ENCODE results near the gene GORAB. TPM values are rescaled to one million over a fixed set of nuclear protein-coding genes. Genes with fewer than 3 reads are reported as not detected.

The GORAB gene
- total RNA-seq, 4 donors from 2014 or later = 13.6 to 29.3 (median 16.7) TPM

GRCh38 chr1:170593173-170594011, 61.4 kb downstream of the GORAB start:
- H3K4me3 ChIP-seq (replicated peaks in 1 of 3) = no peak overlapping the region
- WGBS, 2 donors = 57 to 63% methylated on average over 5 of the region's 5 CpGs
- TF ChIP-seq POLR2A (IDR thresholded peaks at IDR 0.05) (no peak), CTCF (IDR thresholded peaks at IDR 0.05) (no peak)

GRCh38 chr1:170594066-170594626, 62.2 kb downstream of the GORAB start:
- WGBS, 2 donors = 61 to 65% methylated on average over 5 of the region's 5 CpGs
- TF ChIP-seq POLR2A (IDR thresholded peaks at IDR 0.05) (no peak), CTCF (IDR thresholded peaks at IDR 0.05) (no peak)
- H3K36me3 ChIP-seq = no peaks in the 10 kb centered on the region
- no peaks in the 10 kb centered on the region for H3K9me3 ChIP-seq
- peaks cover 21% of the 10 kb centered on the region in 2 donors for H3K4me1 ChIP-seq
- peak overlapping the region in 1 of 3 donors; percentile 46 for H3K27ac ChIP-seq
- no peaks in the 10 kb centered on the region for H3K27me3 ChIP-seq
- H3K4me3 ChIP-seq (replicated peaks in 1 of 3) = no peak overlapping the region
- intact Hi-C loops (cut with DNase I) = no loop called here
- no peak for DNase-seq

More at GRCh38 chr1:170593173-170594011, 61.4 kb downstream of the GORAB start:
- no peak for DNase-seq
- Histone ChIP-seq H3K27ac (peak overlapping the region in 2 of 3 donors; percentile 35 to 46), H3K36me3 (no peaks in the 10 kb centered on the region), H3K27me3 (no peaks in the 10 kb centered on the region), H3K4me1 (peaks cover 21% of the 10 kb centered on the region in 2 donors), H3K9me3 (no peaks in the 10 kb centered on the region)
- intact Hi-C loops (cut with DNase I) = no loop called here

DNA sequence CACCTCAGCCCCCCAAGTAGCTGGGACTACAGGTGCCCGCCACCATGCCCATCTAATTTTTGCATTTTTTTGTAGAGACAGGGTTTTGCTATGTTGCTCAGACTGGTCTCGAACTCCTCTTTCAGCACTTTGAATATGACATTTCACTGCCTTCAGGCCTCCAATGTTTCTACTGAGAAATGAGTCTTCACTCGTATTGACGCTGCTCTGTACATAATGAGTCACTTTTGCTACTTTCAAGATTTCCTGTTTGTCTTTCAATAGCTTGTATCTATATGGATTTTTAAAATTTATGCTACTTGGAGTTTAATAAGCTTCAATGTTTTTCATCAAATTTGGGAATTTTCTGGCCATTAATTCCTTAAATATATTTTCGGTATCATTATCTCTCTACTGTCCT, 64.7 kb downstream of the GORAB start:
- no peak overlapping the region for H3K4me3 ChIP-seq (replicated peaks in 1 of 3)
- no peaks in the 10 kb centered on the region for H3K9me3 ChIP-seq
- TF ChIP-seq CTCF (IDR thresholded peaks at IDR 0.05) (no peak), POLR2A (IDR thresholded peaks at IDR 0.05) (no peak)
- intact Hi-C loops (cut with DNase I) = no loop called here
- H3K36me3 ChIP-seq = no peaks in the 10 kb centered on the region
- WGBS, 2 donors = 90 to 93% methylated on average over 5 of the region's 5 CpGs
- H3K27ac ChIP-seq = no peak overlapping the region
- H3K4me1 ChIP-seq = peaks cover 14 to 21% of the 10 kb centered on the region in 2 donors
- no peak for DNase-seq
- no peaks in the 10 kb centered on the region for H3K27me3 ChIP-seq

GRCh38 chr1:170598618-170599017, 66.7 kb downstream of the GORAB start:
- H3K4me3 ChIP-seq (replicated peaks in 1 of 3) = no peak overlapping the region
- 85 to 86% methylated on average over 1 of the region's 1 CpG for WGBS, 2 donors
- H3K9me3 ChIP-seq = no peaks in the 10 kb centered on the region
- no peaks in the 10 kb centered on the region for H3K36me3 ChIP-seq
- H3K27ac ChIP-seq = no peak overlapping the region
- no peak for TF ChIP-seq POLR2A (IDR thresholded peaks at IDR 0.05)
- no peak for TF ChIP-seq CTCF (IDR thresholded peaks at IDR 0.05)
- H3K27me3 ChIP-seq = no peaks in the 10 kb centered on the region
- intact Hi-C loops (cut with DNase I) = no loop called here
- no peak for DNase-seq
- peaks cover 0 to 3% of the 10 kb centered on the region in 2 donors for H3K4me1 ChIP-seq

DNA sequence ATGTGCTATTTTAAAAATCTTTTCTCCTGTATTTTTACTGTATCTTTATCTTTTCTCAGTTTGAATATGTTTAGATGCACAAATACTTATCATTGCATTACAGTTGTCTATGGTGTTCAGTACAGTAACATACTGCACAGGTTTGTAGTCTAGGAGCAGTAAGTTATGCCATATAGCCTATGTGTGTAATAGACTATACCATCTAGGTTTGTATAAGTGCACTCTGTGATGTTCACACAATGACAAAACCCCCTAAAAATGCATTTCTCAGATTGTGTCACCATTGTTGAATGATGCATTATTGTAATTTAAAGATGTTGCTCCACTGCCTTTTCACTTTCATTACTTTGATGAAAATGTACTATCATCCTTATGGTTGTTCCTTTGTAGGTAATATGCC, 67.1 kb downstream of the GORAB start:
- TF ChIP-seq POLR2A (IDR thresholded peaks at IDR 0.05) = no peak
- TF ChIP-seq CTCF (IDR thresholded peaks at IDR 0.05) = no peak
- Histone ChIP-seq H3K4me3 (replicated peaks in 1 of 3) (no peak overlapping the region), H3K9me3 (no peaks in the 10 kb centered on the region), H3K27me3 (no peaks in the 10 kb centered on the region), H3K4me1 (no peaks in the 10 kb centered on the region), H3K27ac (no peak overlapping the region), H3K36me3 (no peaks in the 10 kb centered on the region)
- intact Hi-C loops (cut with DNase I) = no loop called here
- no peak for DNase-seq
